ENCODE results near the gene ATP13A3. TPM values are rescaled to one million over a fixed set of nuclear protein-coding genes. Genes with fewer than 3 reads are reported as not detected.

The ATP13A3 gene
- total RNA-seq, 1 experiment from 2014 or later, result 121 TPM

GRCh38 chr3:194434503-194434902 lies 52.3 kb downstream of the ATP13A3 start:
- Histone ChIP-seq H3K27me3 (replicated peaks; ENCODE audit: insufficient read depth, low read depth, low read length, poor library complexity) (no peaks in the 10 kb centered on the region), H3K9me3 (ENCODE audit: low read depth, low read length, poor library complexity, severe bottlenecking) (no peaks in the 10 kb centered on the region), H3K27ac (ENCODE audit: low read depth, low read length, poor library complexity, severe bottlenecking) (no peak overlapping the region), H3K4me3 (ENCODE audit: low read depth, low read length, poor library complexity, severe bottlenecking) (no peak overlapping the region), H3K36me3 (ENCODE audit: insufficient read depth, low read length, poor library complexity, severe bottlenecking) (peaks cover 95% of the 10 kb centered on the region), H3K4me1 (ENCODE audit: insufficient read depth, low read length, poor library complexity, severe bottlenecking) (no peaks in the 10 kb centered on the region)
- no TSS peak for BruUV-seq (replicated peaks)
- intact Hi-C loops (cut with micrococcal nuclease; ENCODE audit: unreplicated experiment), result no loop called here
- DNase-seq (ENCODE audit: low spot score), result no peak
- CTCF ChIA-PET, result no interaction called here
- TF ChIP-seq CTCF (conservative IDR thresholded peaks at IDR 0.05; ENCODE audit: low read depth, low read length) (no peak), EZH2 (IDR thresholded peaks at IDR 0.05; ENCODE audit: borderline replicate concordance, low read depth, low read length, poor library complexity, severe bottlenecking) (no peak)
- POLR2A ChIA-PET (ENCODE audit: low non-redundant PET), result no interaction called here

GRCh38 chr3:194431554-194431953 lies 55.2 kb downstream of the ATP13A3 start:
- POLR2A ChIA-PET (ENCODE audit: low non-redundant PET), result no interaction called here
- no peak for TF ChIP-seq CTCF (conservative IDR thresholded peaks at IDR 0.05; ENCODE audit: low read depth, low read length)
- no peak for TF ChIP-seq EZH2 (IDR thresholded peaks at IDR 0.05; ENCODE audit: borderline replicate concordance, low read depth, low read length, poor library complexity, severe bottlenecking)
- Histone ChIP-seq H3K9me3 (ENCODE audit: low read depth, low read length, poor library complexity, severe bottlenecking) (no peaks in the 10 kb centered on the region), H3K27ac (ENCODE audit: low read depth, low read length, poor library complexity, severe bottlenecking) (no peak overlapping the region), H3K4me1 (ENCODE audit: insufficient read depth, low read length, poor library complexity, severe bottlenecking) (no peaks in the 10 kb centered on the region), H3K4me3 (ENCODE audit: low read depth, low read length, poor library complexity, severe bottlenecking) (no peak overlapping the region), H3K27me3 (replicated peaks; ENCODE audit: insufficient read depth, low read depth, low read length, poor library complexity) (no peaks in the 10 kb centered on the region), H3K36me3 (ENCODE audit: insufficient read depth, low read length, poor library complexity, severe bottlenecking) (peaks cover 94% of the 10 kb centered on the region)
- CTCF ChIA-PET, result no interaction called here
- intact Hi-C loops (cut with micrococcal nuclease; ENCODE audit: unreplicated experiment), result no loop called here
- no TSS peak for BruUV-seq (replicated peaks)
- no peak for DNase-seq (ENCODE audit: low spot score)

- H3K27ac ChIP-seq (ENCODE audit: low read depth, low read length, poor library complexity, severe bottlenecking), result no peak overlapping the region
- no peaks in the 10 kb centered on the region for H3K9me3 ChIP-seq (ENCODE audit: low read depth, low read length, poor library complexity, severe bottlenecking)
- no peak overlapping the region for H3K4me3 ChIP-seq (ENCODE audit: low read depth, low read length, poor library complexity, severe bottlenecking)
- CTCF ChIA-PET, result no interaction called here
- TF ChIP-seq EZH2 (IDR thresholded peaks at IDR 0.05; ENCODE audit: borderline replicate concordance, low read depth, low read length, poor library complexity, severe bottlenecking), result no peak
- TF ChIP-seq CTCF (conservative IDR thresholded peaks at IDR 0.05; ENCODE audit: low read depth, low read length), result no peak
- BruUV-seq (replicated peaks), result no TSS peak
- no peak for DNase-seq (ENCODE audit: low spot score)
- no peaks in the 10 kb centered on the region for H3K27me3 ChIP-seq (replicated peaks; ENCODE audit: insufficient read depth, low read depth, low read length, poor library complexity)
- intact Hi-C loops (cut with micrococcal nuclease; ENCODE audit: unreplicated experiment), result no loop called here
- POLR2A ChIA-PET (ENCODE audit: low non-redundant PET), result no interaction called here
- peaks cover 69% of the 10 kb centered on the region for H3K36me3 ChIP-seq (ENCODE audit: insufficient read depth, low read length, poor library complexity, severe bottlenecking)
- no peaks in the 10 kb centered on the region for H3K4me1 ChIP-seq (ENCODE audit: insufficient read depth, low read length, poor library complexity, severe bottlenecking)
Measured at GRCh38 chr3:194425399-194425798, 61.4 kb downstream of the ATP13A3 start.
